ENCODE measurements around the gene RPS6KA4.

RPS6KA4 gene

DNA sequence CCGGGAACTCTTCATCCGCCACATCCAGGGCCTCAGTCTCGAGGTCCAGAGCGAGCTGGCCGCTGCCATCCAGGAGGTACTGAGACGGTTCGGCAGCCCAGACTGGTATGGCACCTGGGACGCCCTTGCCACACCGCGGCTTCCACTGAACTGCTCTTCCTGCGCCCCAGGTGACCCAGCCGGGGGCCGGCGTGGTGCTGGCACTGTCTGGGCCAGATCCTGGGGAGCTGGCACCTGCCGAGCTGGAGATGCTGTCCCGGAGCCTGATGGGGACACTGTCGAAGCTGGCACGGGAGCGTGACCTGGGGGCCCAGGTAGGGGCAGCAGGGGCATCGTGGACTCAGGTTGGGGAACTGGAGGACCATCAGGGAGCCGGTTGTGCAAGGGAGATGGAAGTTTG is 17.5 kb upstream of the RPS6KA4 start:
- Histone ChIP-seq H3K4me1 (ENCODE audit: insufficient read depth, low read length) (peaks cover 11% of the 10 kb centered on the region), H3K27ac (ENCODE audit: low read length) (no peak overlapping the region)
- ATAC-seq (ENCODE audit: insufficient read depth, low read depth) = no peak

GRCh38 chr11:64341851-64342791 is 16.8 kb upstream of the RPS6KA4 start:
- TF ChIP-seq, protein P1, sequence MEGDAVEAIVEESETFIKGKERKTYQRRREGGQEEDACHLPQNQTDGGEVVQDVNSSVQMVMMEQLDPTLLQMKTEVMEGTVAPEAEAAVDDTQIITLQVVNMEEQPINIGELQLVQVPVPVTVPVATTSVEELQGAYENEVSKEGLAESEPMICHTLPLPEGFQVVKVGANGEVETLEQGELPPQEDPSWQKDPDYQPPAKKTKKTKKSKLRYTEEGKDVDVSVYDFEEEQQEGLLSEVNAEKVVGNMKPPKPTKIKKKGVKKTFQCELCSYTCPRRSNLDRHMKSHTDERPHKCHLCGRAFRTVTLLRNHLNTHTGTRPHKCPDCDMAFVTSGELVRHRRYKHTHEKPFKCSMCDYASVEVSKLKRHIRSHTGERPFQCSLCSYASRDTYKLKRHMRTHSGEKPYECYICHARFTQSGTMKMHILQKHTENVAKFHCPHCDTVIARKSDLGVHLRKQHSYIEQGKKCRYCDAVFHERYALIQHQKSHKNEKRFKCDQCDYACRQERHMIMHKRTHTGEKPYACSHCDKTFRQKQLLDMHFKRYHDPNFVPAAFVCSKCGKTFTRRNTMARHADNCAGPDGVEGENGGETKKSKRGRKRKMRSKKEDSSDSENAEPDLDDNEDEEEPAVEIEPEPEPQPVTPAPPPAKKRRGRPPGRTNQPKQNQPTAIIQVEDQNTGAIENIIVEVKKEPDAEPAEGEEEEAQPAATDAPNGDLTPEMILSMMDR (IDR thresholded peaks at IDR 0.05; ENCODE audit: borderline replicate concordance, extremely low read depth, low read length, poor library complexity, severe bottlenecking) = no peak
- TF ChIP-seq EZH2 (IDR thresholded peaks at IDR 0.05; ENCODE audit: borderline replicate concordance, low read depth, low read length, severe bottlenecking) = no peak
- Histone ChIP-seq H3K79me2 (ENCODE audit: insufficient read depth, low read length) (no peaks in the 10 kb centered on the region), H3K4me3 (ENCODE audit: low read depth in 1 of 2, low read length in 2 of 2) (no peak overlapping the region), H3K4me2 (ENCODE audit: insufficient read depth, low read length) (no peak overlapping the region), H3K36me3 (ENCODE audit: insufficient read depth, low read length) (no peaks in the 10 kb centered on the region), H3K27me3 (ENCODE audit: insufficient read depth, low read length, poor library complexity) (no peaks in the 10 kb centered on the region), H4K20me1 (ENCODE audit: insufficient read depth, low read length) (no peaks in the 10 kb centered on the region; the same call in 1 of the 2 replicates), H3K4me1 (ENCODE audit: insufficient read depth, low read length) (peaks cover 11% of the 10 kb centered on the region), H3K27ac (ENCODE audit: low read length) (no peak overlapping the region), H3K9ac (ENCODE audit: low read depth, low read length) (no peak overlapping the region), H2AFZ (ENCODE audit: low read depth, low read length) (no peak overlapping the region), H3K9me3 (ENCODE audit: insufficient read depth, low read length, severe bottlenecking) (no peaks in the 10 kb centered on the region)
- ATAC-seq (ENCODE audit: insufficient read depth, low read depth) (no peak), DNase-seq (no peak)

More for the DNA sequence above, 17.5 kb upstream of the RPS6KA4 start:
- no peak overlapping the region for H3K4me2 ChIP-seq (ENCODE audit: insufficient read depth, low read length)
- H3K79me2 ChIP-seq (ENCODE audit: insufficient read depth, low read length) = no peaks in the 10 kb centered on the region
- no peak overlapping the region for H3K4me3 ChIP-seq (ENCODE audit: low read depth in 1 of 2, low read length in 2 of 2)
- TF ChIP-seq, protein P1 (IDR thresholded peaks at IDR 0.05; ENCODE audit: borderline replicate concordance, extremely low read depth, low read length, poor library complexity, severe bottlenecking) = no peak
- no peak for TF ChIP-seq EZH2 (IDR thresholded peaks at IDR 0.05; ENCODE audit: borderline replicate concordance, low read depth, low read length, severe bottlenecking)
- no peaks in the 10 kb centered on the region for H3K9me3 ChIP-seq (ENCODE audit: insufficient read depth, low read length, severe bottlenecking)
- no peaks in the 10 kb centered on the region for H3K27me3 ChIP-seq (ENCODE audit: insufficient read depth, low read length, poor library complexity)
- no peak overlapping the region for H3K9ac ChIP-seq (ENCODE audit: low read depth, low read length)
- H2AFZ ChIP-seq (ENCODE audit: low read depth, low read length) = no peak overlapping the region
- DNase-seq = no peak
- H3K36me3 ChIP-seq (ENCODE audit: insufficient read depth, low read length) = no peaks in the 10 kb centered on the region
- no peaks in the 10 kb centered on the region; the same call in 1 of the 2 replicates for H4K20me1 ChIP-seq (ENCODE audit: insufficient read depth, low read length)

DNA sequence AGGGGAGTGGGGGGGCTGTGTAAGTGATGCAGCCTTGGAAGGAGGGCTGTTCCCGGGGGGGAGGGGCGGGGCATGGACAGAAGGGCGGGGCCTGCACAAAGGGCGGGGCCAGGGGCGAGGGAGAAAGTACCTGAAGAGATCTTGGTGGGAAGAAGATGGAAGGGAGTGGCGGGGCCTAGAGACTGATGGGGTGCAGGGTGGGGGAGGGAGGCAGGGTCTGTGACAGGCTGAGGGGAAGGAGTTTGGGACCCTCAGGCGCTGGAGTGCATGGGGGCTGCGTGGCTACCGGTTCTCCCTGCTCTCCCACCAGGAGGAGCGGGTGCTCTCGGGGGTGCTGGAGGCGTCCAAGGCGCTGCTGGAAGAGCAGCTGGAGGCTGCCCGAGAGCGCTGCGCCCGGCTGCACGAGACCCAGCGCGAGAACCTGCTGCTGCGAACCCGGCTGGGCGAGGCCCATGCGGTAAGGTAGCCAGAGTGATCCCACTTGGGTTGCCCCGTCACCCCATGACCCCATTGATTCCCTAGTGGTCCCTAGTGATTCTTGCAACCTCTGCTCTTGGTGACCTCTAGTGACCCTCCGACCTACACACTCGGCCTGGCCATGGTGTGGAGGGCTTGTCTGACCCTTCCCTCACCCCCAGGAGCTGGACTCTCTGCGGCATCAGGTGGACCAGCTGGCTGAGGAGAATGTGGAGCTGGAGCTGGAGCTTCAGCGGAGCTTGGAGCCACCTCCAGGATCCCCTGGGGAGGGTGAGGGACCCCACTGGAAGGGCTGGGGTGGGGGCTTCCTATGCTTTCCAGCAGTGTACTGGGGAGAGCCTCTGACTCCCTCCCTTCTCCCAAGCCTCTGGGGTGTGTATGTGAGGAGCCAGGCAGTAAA is 15.9 kb upstream of the RPS6KA4 start:
- H4K20me1 ChIP-seq (ENCODE audit: insufficient read depth, low read length) = no peaks in the 10 kb centered on the region; the same call in 1 of the 2 replicates
- H3K4me1 ChIP-seq (ENCODE audit: insufficient read depth, low read length) = peaks cover 11% of the 10 kb centered on the region
- no peak for TF ChIP-seq EZH2 (IDR thresholded peaks at IDR 0.05; ENCODE audit: borderline replicate concordance, low read depth, low read length, severe bottlenecking)
- TF ChIP-seq, protein P1 (IDR thresholded peaks at IDR 0.05; ENCODE audit: borderline replicate concordance, extremely low read depth, low read length, poor library complexity, severe bottlenecking) = no peak
- H3K79me2 ChIP-seq (ENCODE audit: insufficient read depth, low read length) = no peaks in the 10 kb centered on the region
- H3K4me3 ChIP-seq (ENCODE audit: low read depth in 1 of 2, low read length in 2 of 2) = no peak overlapping the region
- H3K36me3 ChIP-seq (ENCODE audit: insufficient read depth, low read length) = no peaks in the 10 kb centered on the region
- H3K4me2 ChIP-seq (ENCODE audit: insufficient read depth, low read length) = no peak overlapping the region
- H3K9me3 ChIP-seq (ENCODE audit: insufficient read depth, low read length, severe bottlenecking) = no peaks in the 10 kb centered on the region
- ATAC-seq (ENCODE audit: insufficient read depth, low read depth) (no peak), DNase-seq (no peak)
- no peak overlapping the region for H2AFZ ChIP-seq (ENCODE audit: low read depth, low read length)
- no peak overlapping the region for H3K9ac ChIP-seq (ENCODE audit: low read depth, low read length)
- no peaks in the 10 kb centered on the region for H3K27me3 ChIP-seq (ENCODE audit: insufficient read depth, low read length, poor library complexity)
- H3K27ac ChIP-seq (ENCODE audit: low read length) = no peak overlapping the region
